OCI-LY3 (cell line): Measurements from ENCODE around the gene PPP1R17.

Experiments used
- H2AFZ ChIP-seq: fragments of 200-600, 300-600 bp; shearing (Covaris generic); 2 replicates; pipeline ENCODE4 v1.6.0; 2014; ENCODE audit warnings: antibody characterized with exemption, low read depth, low read length
- H3K27ac ChIP-seq: fragments of 200-600, 300-600 bp; sonication (generic); 2 replicates; pipeline ENCODE4 v1.5.1; 2014; ENCODE audit warnings: mild to moderate bottlenecking, low read length, moderate library complexity, mixed read lengths
- H3K27me3 ChIP-seq: fragments of 200-600, 300-600 bp; sonication (generic); 2 replicates; pipeline ENCODE4 v1.6.1; 2014; ENCODE audit warnings: low read depth, low read length, mixed read lengths
- H3K36me3 ChIP-seq: fragments of 200-600, 300-600 bp; sonication (generic); replicated peaks from 2 replicates; pipeline ENCODE3; 2014; ENCODE audit warnings: low read depth, low read length, mixed read lengths
- H3K4me1 ChIP-seq: fragments of 300-600, 200-600 bp; sonication (generic); 2 replicates; pipeline ENCODE4 v1.6.1; 2014; ENCODE audit warnings: low read length, mixed read lengths
- H3K4me2 ChIP-seq: fragments of 200-600, 300-600 bp; sonication (generic); 2 replicates; pipeline ENCODE4 v1.6.1; 2014; ENCODE audit warnings: low read length, mixed read lengths
- H3K4me3 ChIP-seq: fragments of 300-600, 200-600 bp; sonication (generic); 2 replicates; pipeline ENCODE4 v1.5.1; 2014; ENCODE audit warnings: antibody characterized with exemption, mild to moderate bottlenecking, low read length, moderate library complexity
- H3K79me2 ChIP-seq: fragments of 300-600, 200-600 bp; shearing (Covaris generic); 2 replicates; pipeline ENCODE4 v1.6.1; 2014; ENCODE audit warnings: mild to moderate bottlenecking, low read length, mixed read lengths
- H3K9ac ChIP-seq: fragments of 300-600, 200-600 bp; shearing (Covaris generic); 2 replicates; pipeline ENCODE4 v1.6.0; 2014; ENCODE audit warnings: mild to moderate bottlenecking, low read length, moderate library complexity
- H3K9me3 ChIP-seq: fragments of 200-600, 300-600 bp; shearing (Covaris generic); 2 replicates; pipeline ENCODE4 v1.6.1; 2014; ENCODE audit warnings: low read length, mixed read lengths; ENCODE audit not compliant: insufficient read depth
- H4K20me1 ChIP-seq: fragments of 200-600, 300-600 bp; sonication (generic); 2 replicates; pipeline ENCODE4 v1.6.1; 2016; ENCODE audit warnings: low read length, mixed read lengths; ENCODE audit not compliant: insufficient read depth
- EZH2phosphoT487 ChIP-seq: fragments of 200-600 bp; shearing (Covaris generic); IDR thresholded peaks from 2 replicates; pipeline ENCODE4 v1.6.1; 2018; ENCODE audit warnings: antibody characterized with exemption, mixed run types, low read depth
- TF ChIP-seq, protein P1 (sequence below): fragments of 200-600, 300-600 bp; sonication (generic); IDR thresholded peaks from 2 replicates; pipeline ENCODE4 v1.5.1; 2014; ENCODE audit warnings: antibody characterized with exemption, low read length, low read depth

The PPP1R17 gene

DNA sequence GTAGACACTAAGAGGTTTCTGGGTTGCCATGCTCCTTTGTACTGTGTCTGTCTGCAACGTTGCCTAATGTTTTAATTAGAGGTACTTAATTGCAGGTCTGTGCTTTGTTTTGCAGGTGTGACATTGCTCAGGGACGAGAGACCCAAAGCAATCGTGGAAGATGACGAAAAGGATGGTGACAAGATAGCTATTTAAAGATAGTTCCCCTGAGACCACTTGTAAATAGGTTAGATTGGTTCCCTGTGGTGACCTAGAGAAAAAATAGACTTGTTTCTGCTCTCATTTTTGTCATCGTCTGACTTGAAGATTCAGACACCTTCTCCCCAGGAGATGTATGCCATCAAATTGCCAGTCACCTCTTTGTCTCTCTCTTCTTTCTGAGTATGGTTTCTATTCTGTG lies 20.1 kb downstream of the PPP1R17 start:
- no peaks in the 10 kb centered on the region for H4K20me1 ChIP-seq
- no peak overlapping the region for H2AFZ ChIP-seq
- peaks cover 5% of the 10 kb centered on the region; the same call in 1 of the 2 replicates for H3K27me3 ChIP-seq
- no peak overlapping the region for H3K4me2 ChIP-seq
- H3K79me2 ChIP-seq, result no peaks in the 10 kb centered on the region
- no peaks in the 10 kb centered on the region for H3K9me3 ChIP-seq
- H3K27ac ChIP-seq, result no peak overlapping the region
- no peak overlapping the region for H3K9ac ChIP-seq
- no peaks in the 10 kb centered on the region for H3K36me3 ChIP-seq
- TF ChIP-seq, protein P1, sequence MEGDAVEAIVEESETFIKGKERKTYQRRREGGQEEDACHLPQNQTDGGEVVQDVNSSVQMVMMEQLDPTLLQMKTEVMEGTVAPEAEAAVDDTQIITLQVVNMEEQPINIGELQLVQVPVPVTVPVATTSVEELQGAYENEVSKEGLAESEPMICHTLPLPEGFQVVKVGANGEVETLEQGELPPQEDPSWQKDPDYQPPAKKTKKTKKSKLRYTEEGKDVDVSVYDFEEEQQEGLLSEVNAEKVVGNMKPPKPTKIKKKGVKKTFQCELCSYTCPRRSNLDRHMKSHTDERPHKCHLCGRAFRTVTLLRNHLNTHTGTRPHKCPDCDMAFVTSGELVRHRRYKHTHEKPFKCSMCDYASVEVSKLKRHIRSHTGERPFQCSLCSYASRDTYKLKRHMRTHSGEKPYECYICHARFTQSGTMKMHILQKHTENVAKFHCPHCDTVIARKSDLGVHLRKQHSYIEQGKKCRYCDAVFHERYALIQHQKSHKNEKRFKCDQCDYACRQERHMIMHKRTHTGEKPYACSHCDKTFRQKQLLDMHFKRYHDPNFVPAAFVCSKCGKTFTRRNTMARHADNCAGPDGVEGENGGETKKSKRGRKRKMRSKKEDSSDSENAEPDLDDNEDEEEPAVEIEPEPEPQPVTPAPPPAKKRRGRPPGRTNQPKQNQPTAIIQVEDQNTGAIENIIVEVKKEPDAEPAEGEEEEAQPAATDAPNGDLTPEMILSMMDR, result no peak
- H3K4me3 ChIP-seq, result no peak overlapping the region
- H3K4me1 ChIP-seq, result no peaks in the 10 kb centered on the region

DNA sequence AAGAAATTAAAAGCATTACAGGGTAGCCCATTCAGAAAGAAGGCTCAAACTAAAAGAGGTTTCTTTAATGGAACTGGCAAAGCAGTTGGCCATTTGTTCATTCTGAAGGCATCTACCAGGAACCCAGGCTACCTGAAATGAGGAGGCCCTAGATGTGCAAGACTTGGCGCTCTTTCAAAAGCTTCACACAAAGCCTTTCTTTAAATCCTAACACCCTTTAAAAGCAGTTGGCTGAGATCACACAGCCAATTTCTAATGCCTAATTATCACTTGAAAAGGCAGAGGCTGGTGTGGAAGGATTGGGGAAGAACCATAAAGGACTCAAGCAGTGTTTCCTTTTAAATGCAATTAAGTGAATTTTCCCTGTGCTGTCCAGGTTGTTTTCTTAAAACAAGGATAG lies 23.2 kb downstream of the PPP1R17 start:
- no peak overlapping the region for H2AFZ ChIP-seq
- H3K36me3 ChIP-seq, result no peaks in the 10 kb centered on the region
- H3K79me2 ChIP-seq, result no peaks in the 10 kb centered on the region
- no peaks in the 10 kb centered on the region for H4K20me1 ChIP-seq
- H3K27me3 ChIP-seq, result no peaks in the 10 kb centered on the region
- H3K9ac ChIP-seq, result no peak overlapping the region
- H3K4me3 ChIP-seq, result no peak overlapping the region
- no peaks in the 10 kb centered on the region for H3K9me3 ChIP-seq
- TF ChIP-seq EZH2phosphoT487, result no peak
- TF ChIP-seq, protein P1, result no peak
- no peak overlapping the region for H3K4me2 ChIP-seq
- H3K4me1 ChIP-seq, result no peaks in the 10 kb centered on the region
- no peak overlapping the region for H3K27ac ChIP-seq

DNA sequence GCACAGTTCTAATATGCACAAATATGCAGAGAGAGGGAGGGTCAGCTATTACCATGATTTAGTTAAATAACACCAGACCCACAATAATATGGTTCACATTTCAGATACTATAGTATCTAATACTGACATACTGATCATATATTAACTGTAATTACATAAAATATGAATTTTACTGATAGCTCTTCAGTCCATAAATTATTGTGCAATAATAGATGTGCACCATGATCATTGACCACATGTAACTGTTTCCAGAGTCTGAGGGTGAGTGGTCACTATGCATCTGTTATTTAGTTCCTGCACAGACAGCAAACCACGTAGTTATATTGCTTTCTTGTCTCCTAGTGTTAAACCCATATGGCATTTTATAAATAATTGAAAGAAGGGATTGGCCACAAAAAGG lies 29.3 kb downstream of the PPP1R17 start:
- no peaks in the 10 kb centered on the region for H3K27me3 ChIP-seq
- no peaks in the 10 kb centered on the region for H3K9me3 ChIP-seq
- no peak for TF ChIP-seq EZH2phosphoT487
- TF ChIP-seq, protein P1, result no peak
- no peak overlapping the region for H3K4me3 ChIP-seq
- H3K4me2 ChIP-seq, result no peak overlapping the region
- no peaks in the 10 kb centered on the region for H3K4me1 ChIP-seq
- no peaks in the 10 kb centered on the region for H4K20me1 ChIP-seq
- H2AFZ ChIP-seq, result no peak overlapping the region
- no peaks in the 10 kb centered on the region for H3K79me2 ChIP-seq
- H3K27ac ChIP-seq, result no peak overlapping the region
- H3K9ac ChIP-seq, result no peak overlapping the region
- no peaks in the 10 kb centered on the region for H3K36me3 ChIP-seq

DNA sequence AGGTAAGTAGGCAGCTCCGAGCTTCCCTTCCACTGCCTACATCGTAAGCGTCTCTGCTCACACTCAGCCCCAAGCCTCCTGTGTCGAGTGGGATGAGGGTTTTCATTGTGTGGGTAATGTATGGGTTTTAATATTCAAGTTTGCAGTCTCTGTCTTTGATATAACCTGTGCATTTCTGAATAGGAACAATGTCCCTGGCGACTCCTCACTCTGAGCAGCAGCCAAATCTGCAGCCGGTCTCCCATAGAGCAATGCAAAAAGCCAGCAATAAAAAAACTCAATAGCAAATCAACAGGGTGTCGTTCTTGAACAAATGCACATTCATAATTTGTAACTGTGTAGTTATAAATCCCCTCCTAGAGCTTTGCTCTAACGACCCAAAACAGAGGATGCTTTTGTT lies 33.4 kb downstream of the PPP1R17 start:
- H3K9me3 ChIP-seq, result no peaks in the 10 kb centered on the region

More for the DNA sequence above, 33.4 kb downstream of the PPP1R17 start:
- H3K4me1 ChIP-seq, result no peaks in the 10 kb centered on the region
- no peaks in the 10 kb centered on the region for H4K20me1 ChIP-seq
- H3K4me2 ChIP-seq, result no peak overlapping the region
- H3K27me3 ChIP-seq, result no peaks in the 10 kb centered on the region
- no peaks in the 10 kb centered on the region for H3K79me2 ChIP-seq
- H2AFZ ChIP-seq, result no peak overlapping the region
- H3K36me3 ChIP-seq, result no peaks in the 10 kb centered on the region
- no peak overlapping the region for H3K4me3 ChIP-seq
- no peak overlapping the region for H3K27ac ChIP-seq
- no peak for TF ChIP-seq EZH2phosphoT487
- TF ChIP-seq, protein P1, result no peak
- no peak overlapping the region for H3K9ac ChIP-seq
